CD4-positive, CD25-positive, alpha-beta regulatory T cell (primary cell): ENCODE results near the gene MUC6. TPM values are rescaled to one million over a fixed set of nuclear protein-coding genes. Genes with fewer than 3 reads are reported as not detected.
A peak's percentile ranks its signal among the peaks of the same experiment; 100 is the strongest.

Experiments
- ATAC-seq, 2 donors: fragments of 150-1000 bp; cut with Tn5 transposase; one replicate each; pipeline ENCODE4 v1.10.0; 2021; ENCODE audit warnings: low read depth in 2 of 2, moderate number of reproducible peaks in 2 of 2, moderate library complexity in 1 of 2
- DNase-seq, 3 donors: peaks; one replicate each; pipeline versions ENCODE4 v3.0.0 to v3.0.0-alpha.2; 2012 to 2022; ENCODE audit warnings: mixed read lengths in 1 of 3
- H3K27ac ChIP-seq: one replicate; pipeline ENCODE4 v1.7.0; 2013; ENCODE audit warnings: mild to moderate bottlenecking, low read length; ENCODE audit not compliant: insufficient read depth, poor library complexity, severe bottlenecking
- H3K27me3 ChIP-seq: one replicate; pipeline ENCODE4 v1.7.0; 2013; ENCODE audit warnings: low read length; ENCODE audit not compliant: control insufficient read depth, insufficient read depth
- H3K36me3 ChIP-seq: one replicate; pipeline ENCODE4 v1.7.0; 2013; ENCODE audit warnings: mild to moderate bottlenecking, low read length, moderate library complexity; ENCODE audit not compliant: control insufficient read depth, insufficient read depth
- H3K4me1 ChIP-seq: 2 replicates; pipeline ENCODE4 v1.7.0; 2013; ENCODE audit warnings: mild to moderate bottlenecking, low read length; ENCODE audit not compliant: insufficient read depth, control insufficient read depth, poor library complexity, severe bottlenecking
- H3K4me3 ChIP-seq: one replicate; pipeline ENCODE4 v1.7.0; 2013; ENCODE audit warnings: low read depth, mild to moderate bottlenecking, low read length, moderate library complexity
- H3K9me3 ChIP-seq, 2 experiments: 1 replicate in 1 of 2; 2 replicates in 1 of 2; pipeline ENCODE4 v1.7.0; 2013; ENCODE audit warnings: low read length in 2 of 2, mild to moderate bottlenecking in 1 of 2, moderate library complexity in 1 of 2; ENCODE audit not compliant: control insufficient read depth in 2 of 2
- H3K27ac Mint-ChIP-seq, 3 donors: one replicate each; pipeline ENCODE4 v1.8.0; 2020 to 2022; ENCODE audit warnings: mild to moderate bottlenecking in 3 of 3, mixed read lengths in 3 of 3, moderate library complexity in 2 of 3
- H3K27me3 Mint-ChIP-seq: one replicate; pipeline ENCODE4 v1.8.0; 2022; ENCODE audit warnings: mild to moderate bottlenecking, mixed read lengths
- H3K36me3 Mint-ChIP-seq: one replicate; pipeline ENCODE4 v1.8.0; 2020; ENCODE audit warnings: mixed read lengths
- H3K4me1 Mint-ChIP-seq, 4 donors: one replicate each; pipeline ENCODE4 v1.8.0; 2020 to 2022; ENCODE audit warnings: mixed read lengths in 4 of 4, mild to moderate bottlenecking in 1 of 4
- H3K4me3 Mint-ChIP-seq, 4 donors: one replicate each; pipeline ENCODE4 v1.8.0; 2020 to 2022; ENCODE audit warnings: mild to moderate bottlenecking in 4 of 4, mixed read lengths in 4 of 4, moderate library complexity in 3 of 4
- H3K9me3 Mint-ChIP-seq, 7 donors: one replicate each; pipeline ENCODE4 v1.8.0; 2020 to 2022; ENCODE audit warnings: mixed read lengths in 7 of 7, mild to moderate bottlenecking in 3 of 7, moderate library complexity in 2 of 7
- polyA plus RNA-seq, 4 donors: library from polyadenylated mRNA; unstranded; fragments of 300-500 nt; fragmentation: Illumina TruSeq; gene quantifications; one replicate each; pipeline ENCODE4 v1.2.3, GENCODE V29; 2021
- total RNA-seq: library from RNA; stranded (reverse); gene quantifications from one replicate; pipeline ENCODE4 v1.2.3, GENCODE V29; 2022

MUC6 gene
- total and polyA plus RNA-seq, 5 donors from 2014 or later, result 0.23 TPM; not detected in 4

GRCh38 chr11:1067812-1068496, 31.4 kb upstream of the MUC6 start:
- H3K27me3 Mint-ChIP-seq, result peaks cover 9% of the 10 kb centered on the region
- ATAC-seq, result no peak
- Histone ChIP-seq H3K4me3 (no peak overlapping the region), H3K27me3 (no peaks in the 10 kb centered on the region), H3K27ac (no peak overlapping the region), H3K4me1 (no peaks in the 10 kb centered on the region), H3K36me3 (no peaks in the 10 kb centered on the region), H3K9me3 (no peaks in the 10 kb centered on the region)
- DNase-seq, result no peak
- no peak overlapping the region for H3K27ac Mint-ChIP-seq
- peaks cover 0 to 7% (median 3%) of the 10 kb centered on the region in 4 donors for H3K4me1 Mint-ChIP-seq
- no peaks in the 10 kb centered on the region for H3K36me3 Mint-ChIP-seq
- no peak overlapping the region for H3K4me3 Mint-ChIP-seq
- no peaks in the 10 kb centered on the region for H3K9me3 Mint-ChIP-seq

- DNase-seq (no peak), ATAC-seq (no peak)
- H3K27ac Mint-ChIP-seq, result no peak overlapping the region
- H3K4me3 ChIP-seq, result no peak overlapping the region
- no peak overlapping the region for H3K27ac ChIP-seq
- peaks cover 14% of the 10 kb centered on the region for H3K27me3 Mint-ChIP-seq
- H3K27me3 ChIP-seq, result no peaks in the 10 kb centered on the region
- H3K9me3 ChIP-seq, result peaks cover 3% of the 10 kb centered on the region in 2 experiments
- H3K9me3 Mint-ChIP-seq, result peaks cover 0 to 4% (median 0%) of the 10 kb centered on the region in 7 donors
- H3K4me3 Mint-ChIP-seq, result no peak overlapping the region
- no peaks in the 10 kb centered on the region for H3K36me3 Mint-ChIP-seq
- no peaks in the 10 kb centered on the region for H3K36me3 ChIP-seq
- peaks cover 0 to 7% (median 3%) of the 10 kb centered on the region in 4 donors for H3K4me1 Mint-ChIP-seq
- H3K4me1 ChIP-seq, result no peaks in the 10 kb centered on the region
Observed at GRCh38 chr11:1064167-1064566, 27.6 kb upstream of the MUC6 start.

GRCh38 chr11:1062075-1062820, 25.7 kb upstream of the MUC6 start:
- Mint-ChIP-seq H3K27me3 (peaks cover 14% of the 10 kb centered on the region), H3K4me1 (peaks cover 0 to 7% (median 3%) of the 10 kb centered on the region in 4 donors), H3K27ac (no peak overlapping the region), H3K36me3 (no peaks in the 10 kb centered on the region), H3K9me3 (peaks cover 0 to 4% (median 0%) of the 10 kb centered on the region in 7 donors), H3K4me3 (peak overlapping the region in 1 of 4 donors; percentile 29)
- Histone ChIP-seq H3K4me3 (no peak overlapping the region), H3K27me3 (no peaks in the 10 kb centered on the region), H3K9me3 (peaks cover 3% of the 10 kb centered on the region in 2 experiments), H3K4me1 (no peaks in the 10 kb centered on the region), H3K27ac (no peak overlapping the region), H3K36me3 (no peaks in the 10 kb centered on the region)
- ATAC-seq, result no peak
- no peak for DNase-seq

GRCh38 chr11:1060852-1061616, 24.5 kb upstream of the MUC6 start:
- ATAC-seq (no peak), DNase-seq (no peak)
- no peaks in the 10 kb centered on the region for H3K27me3 ChIP-seq
- peaks cover 0 to 4% (median 0%) of the 10 kb centered on the region in 7 donors for H3K9me3 Mint-ChIP-seq
- peaks cover 3% of the 10 kb centered on the region in 2 experiments for H3K9me3 ChIP-seq
- H3K36me3 Mint-ChIP-seq, result no peaks in the 10 kb centered on the region
- no peak overlapping the region for H3K27ac ChIP-seq
- H3K4me1 ChIP-seq, result no peaks in the 10 kb centered on the region
- H3K27me3 Mint-ChIP-seq, result peaks cover 10% of the 10 kb centered on the region
- peaks cover 0 to 7% (median 3%) of the 10 kb centered on the region in 4 donors for H3K4me1 Mint-ChIP-seq
- H3K4me3 ChIP-seq, result no peak overlapping the region
- H3K36me3 ChIP-seq, result no peaks in the 10 kb centered on the region
- H3K4me3 Mint-ChIP-seq, result no peak overlapping the region
- H3K27ac Mint-ChIP-seq, result no peak overlapping the region

GRCh38 chr11:1060410-1060809, 23.9 kb upstream of the MUC6 start:
- no peak overlapping the region for H3K4me3 Mint-ChIP-seq
- no peak overlapping the region for H3K27ac Mint-ChIP-seq

GRCh38 chr11:1059759-1060158, 23.2 kb upstream of the MUC6 start:
- Mint-ChIP-seq H3K27ac (no peak overlapping the region), H3K27me3 (peaks cover 10% of the 10 kb centered on the region), H3K4me1 (peaks cover 0 to 7% (median 3%) of the 10 kb centered on the region in 4 donors), H3K9me3 (peaks cover 0 to 4% (median 0%) of the 10 kb centered on the region in 7 donors), H3K36me3 (no peaks in the 10 kb centered on the region), H3K4me3 (no peak overlapping the region)
- Histone ChIP-seq H3K27ac (no peak overlapping the region), H3K36me3 (no peaks in the 10 kb centered on the region), H3K4me1 (no peaks in the 10 kb centered on the region), H3K9me3 (peaks cover 3% of the 10 kb centered on the region in 2 experiments), H3K4me3 (no peak overlapping the region), H3K27me3 (no peaks in the 10 kb centered on the region)
- ATAC-seq, result no peak
- DNase-seq, result no peak

More at GRCh38 chr11:1060410-1060809, 23.9 kb upstream of the MUC6 start:
- Histone ChIP-seq H3K27me3 (no peaks in the 10 kb centered on the region), H3K4me1 (no peaks in the 10 kb centered on the region), H3K9me3 (peaks cover 3% of the 10 kb centered on the region in 2 experiments), H3K36me3 (no peaks in the 10 kb centered on the region), H3K27ac (no peak overlapping the region), H3K4me3 (no peak overlapping the region)
- no peak for DNase-seq
- ATAC-seq, result no peak
- H3K36me3 Mint-ChIP-seq, result no peaks in the 10 kb centered on the region
- peaks cover 0 to 4% (median 0%) of the 10 kb centered on the region in 7 donors for H3K9me3 Mint-ChIP-seq
- H3K4me1 Mint-ChIP-seq, result peaks cover 0 to 7% (median 3%) of the 10 kb centered on the region in 4 donors
- H3K27me3 Mint-ChIP-seq, result peaks cover 10% of the 10 kb centered on the region

- Mint-ChIP-seq H3K27ac (no peak overlapping the region), H3K36me3 (no peaks in the 10 kb centered on the region), H3K27me3 (peaks cover 5% of the 10 kb centered on the region), H3K4me3 (no peak overlapping the region), H3K9me3 (peaks cover 0 to 4% (median 0%) of the 10 kb centered on the region in 7 donors), H3K4me1 (no peaks in the 10 kb centered on the region)
- DNase-seq, result no peak
- no peaks in the 10 kb centered on the region for H3K4me1 ChIP-seq
- H3K9me3 ChIP-seq, result peaks cover 3% of the 10 kb centered on the region in 2 experiments
- no peak overlapping the region for H3K27ac ChIP-seq
- no peak overlapping the region for H3K4me3 ChIP-seq
- ATAC-seq, result no peak
- H3K27me3 ChIP-seq, result no peaks in the 10 kb centered on the region
- H3K36me3 ChIP-seq, result no peaks in the 10 kb centered on the region
Observed at GRCh38 chr11:1057806-1058205, 21.3 kb upstream of the MUC6 start.
